Spleen (tissue), 7 donors: ENCODE data around the gene MEG3.

Experiments
- CTCF ChIP-seq, 11 experiments: fragments of 200-600 bp in 7 of 11; fragments of 450-650 bp in 4 of 11; sonication (generic) in 4 of 11; IDR thresholded peaks in 8 of 11; conservative IDR thresholded peaks in 3 of 11; 1 replicate in 7 of 11; 2 replicates in 4 of 11; pipeline versions ENCODE4 v1.4.0 to v1.8.0; 2016 to 2021; ENCODE audit warnings: antibody characterized with exemption in 11 of 11, inconsistent platforms in 4 of 11, mild to moderate bottlenecking in 1 of 11
- POLR2A ChIP-seq, 3 donors: fragments of 450-650 bp; IDR thresholded peaks; one replicate each; pipeline ENCODE4 v1.5.1; 2017; ENCODE audit warnings: antibody characterized with exemption in 3 of 3, mild to moderate bottlenecking in 1 of 3
- donor health status: DM: no; HTN: no; CAD: no; lungs with moderate emphysema.
- donor health status: DM: no; HTN: no; CAD: no.
- donor health status: DM: no; HTN: no; CAD: no.

- TF ChIP-seq CTCF (IDR thresholded peaks at IDR 0.05 in 8 of 11, conservative IDR thresholded peaks at IDR 0.05 in 3 of 11) (no peak), POLR2A (IDR thresholded peaks at IDR 0.05) (no peak)
Measured at GRCh38 chr14:100879194-100879593, 53.3 kb downstream of the MEG3 start.
